Measurements from ENCODE around the gene TXNDC17. TPM values are rescaled to one million over a fixed set of nuclear protein-coding genes. Genes with fewer than 3 reads are reported as not detected.
"Not testable (repeated sequence)": the region's sequence is repeated elsewhere in the genome, so short reads cannot be mapped to it uniquely, and the experiment has no call there.

TXNDC17 gene
- total RNA-seq, 1 donor from 2014 or later = 59.2 TPM

DNA sequence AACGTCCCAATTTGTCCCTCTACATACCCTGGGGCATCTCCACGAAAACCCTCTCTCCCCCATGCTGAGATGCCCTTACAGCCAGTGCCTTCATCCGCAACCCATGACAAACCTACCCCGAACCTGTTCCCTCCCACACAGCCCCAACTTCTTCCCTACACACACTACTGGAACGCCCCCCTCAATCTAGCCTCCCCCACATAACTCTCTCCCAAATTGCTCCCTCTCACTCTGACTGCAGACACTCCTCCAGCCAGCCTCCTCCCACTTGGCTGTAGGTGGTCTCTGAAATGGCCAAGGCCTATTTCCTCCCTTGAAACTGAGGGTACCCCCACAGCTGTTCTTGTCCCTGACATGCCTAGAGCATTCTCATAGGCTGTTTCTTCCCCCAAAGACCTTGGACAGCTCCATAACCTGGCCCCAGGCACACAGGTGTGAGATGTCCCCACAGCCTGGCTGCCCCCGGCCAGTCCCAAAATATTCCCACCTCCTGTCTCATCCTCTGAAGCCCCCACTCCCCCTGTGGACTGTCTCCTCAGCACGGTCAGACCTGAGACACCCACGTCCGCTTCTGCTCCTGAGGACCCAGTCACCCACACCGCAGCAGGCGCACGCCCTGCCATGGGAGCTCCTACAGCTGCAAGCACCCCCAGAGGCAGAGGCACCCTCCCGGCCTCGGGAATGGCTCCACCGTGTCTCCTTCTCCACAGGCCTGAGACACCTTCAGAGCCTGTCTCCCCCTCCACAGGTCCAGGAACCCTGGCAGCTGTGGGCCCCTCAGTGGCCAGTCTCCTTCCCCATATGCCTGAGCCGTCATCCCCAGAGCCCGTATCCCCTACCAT, 4.0 kb upstream of the TXNDC17 start:
- no peak for DNase-seq (ENCODE audit: low spot score)
- no peak for ATAC-seq

DNA sequence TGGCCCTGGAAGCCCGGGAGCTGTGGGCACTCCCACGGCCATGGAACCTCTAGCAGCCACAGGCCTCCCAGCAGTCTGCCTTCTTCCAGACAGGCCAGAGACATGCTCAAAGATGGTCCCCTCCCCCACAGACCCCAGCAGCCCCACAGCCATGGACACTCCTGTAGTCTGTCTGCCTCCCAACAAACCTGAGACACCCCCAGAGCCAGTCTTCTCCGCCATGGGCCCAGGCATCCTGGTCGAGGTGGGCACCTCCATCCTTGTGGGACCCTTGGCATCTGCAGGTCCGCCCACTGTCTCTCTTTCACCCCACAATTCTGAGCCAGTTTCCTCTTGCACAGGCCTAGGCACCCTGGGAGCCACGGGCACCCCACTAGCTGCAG, 3.4 kb upstream of the TXNDC17 start:
- ATAC-seq = no peak
- no peak for DNase-seq (ENCODE audit: low spot score)

- ATAC-seq (no peak), DNase-seq (ENCODE audit: low spot score) (no peak)
These were observed 2.6 kb upstream of the TXNDC17 start for GRCh38 chr17:6638046-6638908.

- no peak for DNase-seq (ENCODE audit: low spot score)
These were observed 1.8 kb upstream of the TXNDC17 start for GRCh38 chr17:6639014-6639585.

GRCh38 chr17:6639586-6640535, 999 bp upstream of the TXNDC17 start:
- peak; percentile 52 for DNase-seq (ENCODE audit: low spot score)
- peak; percentile 43 for ATAC-seq

More at GRCh38 chr17:6639014-6639585, 1.8 kb upstream of the TXNDC17 start:
- no peak for ATAC-seq

GRCh38 chr17:6641247-6641863, 495 bp downstream of the TXNDC17 start:
- ATAC-seq = peak; percentile 63

GRCh38 chr17:6642592-6642991, 1.7 kb downstream of the TXNDC17 start:
- ATAC-seq = no peak
- no peak for DNase-seq (ENCODE audit: low spot score)

More at GRCh38 chr17:6641247-6641863, 495 bp downstream of the TXNDC17 start:
- no peak for DNase-seq (ENCODE audit: low spot score)

DNA sequence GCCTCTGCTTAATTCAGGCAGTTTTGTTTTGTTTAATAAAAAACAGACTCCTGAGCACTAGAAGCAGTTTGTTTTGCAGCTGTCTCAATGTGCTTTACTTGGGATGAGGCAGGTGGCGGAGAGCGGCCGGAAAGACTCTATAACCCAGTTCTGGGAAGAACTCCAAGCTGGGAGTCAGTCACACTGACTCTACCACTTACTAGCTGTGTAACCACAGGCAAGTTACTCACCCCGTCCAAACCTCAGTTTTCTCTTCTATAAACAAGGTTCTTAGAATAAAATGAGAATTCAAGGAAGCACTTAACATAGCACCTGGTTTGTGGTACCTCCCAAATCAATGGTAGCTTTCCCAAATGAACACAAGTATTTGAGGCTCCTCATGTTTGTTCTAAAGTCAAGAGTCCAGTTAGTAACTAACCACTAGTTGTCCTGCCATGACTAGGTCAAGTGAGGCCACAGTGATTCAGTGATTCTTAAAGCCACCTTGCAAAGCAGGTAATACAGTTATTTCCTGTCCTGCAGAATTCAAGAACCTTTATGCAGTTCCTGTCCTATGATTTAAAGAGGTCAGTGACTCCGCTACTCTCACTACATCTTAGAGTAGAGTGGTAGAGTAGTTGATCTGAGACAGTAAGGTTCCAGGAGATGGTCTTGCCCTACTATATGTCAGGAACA, 2.7 kb downstream of the TXNDC17 start:
- no peak for DNase-seq (ENCODE audit: low spot score)

DNA sequence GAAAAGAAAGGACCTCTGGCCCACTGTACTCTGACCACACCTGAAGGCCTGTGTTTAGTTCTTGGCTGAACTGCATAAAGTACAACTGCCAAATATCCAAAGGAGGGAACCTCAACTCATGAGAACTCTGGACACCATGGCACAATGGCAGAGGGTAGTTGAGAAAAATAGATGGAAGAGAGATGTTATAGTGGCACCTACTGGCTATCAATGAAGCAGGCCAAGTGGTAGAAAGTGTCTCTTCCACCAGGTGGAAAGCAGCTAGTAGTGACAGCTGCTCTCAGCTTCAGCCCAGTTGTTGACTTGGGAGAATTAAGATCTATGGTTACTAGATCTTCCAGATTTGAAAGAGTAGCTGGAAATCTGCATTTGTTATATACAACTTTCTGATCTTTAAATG, 7.3 kb downstream of the TXNDC17 start:
- ATAC-seq = peak; percentile 6
- DNase-seq (ENCODE audit: low spot score) = no peak

More for the DNA sequence above, 2.7 kb downstream of the TXNDC17 start:
- ATAC-seq = no peak

DNA sequence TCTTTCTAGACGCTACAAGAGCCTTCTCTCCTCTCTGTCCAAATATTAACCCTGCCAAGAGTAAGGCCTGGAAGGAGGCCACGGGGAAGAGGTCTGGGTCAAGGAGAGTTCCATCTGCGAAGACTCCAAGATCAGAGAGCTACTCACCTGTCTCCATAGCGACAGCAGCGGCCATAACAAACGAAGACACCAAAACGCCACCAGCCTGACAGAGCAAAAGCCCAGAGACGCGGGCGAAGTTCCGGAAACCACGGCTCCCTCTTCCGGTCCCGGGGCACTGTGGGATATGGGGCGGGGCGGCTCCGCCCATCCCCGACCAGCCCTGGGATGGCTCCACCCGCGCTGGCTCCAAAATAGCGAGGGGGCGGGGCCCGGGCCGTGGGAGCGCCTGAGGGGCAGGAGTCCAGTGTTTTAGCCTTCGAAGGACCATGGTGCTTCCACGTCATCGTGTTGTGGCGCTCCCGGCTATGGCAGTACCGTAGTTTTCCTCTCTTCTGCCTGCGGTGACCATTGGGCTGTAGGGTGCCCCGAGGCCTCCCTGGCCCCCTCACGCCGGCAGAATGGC, 10.6 kb downstream of the TXNDC17 start, which contains the start of the genes C17orf100 and MED31:
C17orf100 (plus strand) TSS at position 409 of the 565 bp plus-strand sequence; CDS start at position 561, 152 bp downstream.
MED31 (minus strand) TSS at position 252 of the 565 bp plus-strand sequence; CDS start at position 175, 77 bp downstream.
- peak; percentile 94 for ATAC-seq

DNA sequence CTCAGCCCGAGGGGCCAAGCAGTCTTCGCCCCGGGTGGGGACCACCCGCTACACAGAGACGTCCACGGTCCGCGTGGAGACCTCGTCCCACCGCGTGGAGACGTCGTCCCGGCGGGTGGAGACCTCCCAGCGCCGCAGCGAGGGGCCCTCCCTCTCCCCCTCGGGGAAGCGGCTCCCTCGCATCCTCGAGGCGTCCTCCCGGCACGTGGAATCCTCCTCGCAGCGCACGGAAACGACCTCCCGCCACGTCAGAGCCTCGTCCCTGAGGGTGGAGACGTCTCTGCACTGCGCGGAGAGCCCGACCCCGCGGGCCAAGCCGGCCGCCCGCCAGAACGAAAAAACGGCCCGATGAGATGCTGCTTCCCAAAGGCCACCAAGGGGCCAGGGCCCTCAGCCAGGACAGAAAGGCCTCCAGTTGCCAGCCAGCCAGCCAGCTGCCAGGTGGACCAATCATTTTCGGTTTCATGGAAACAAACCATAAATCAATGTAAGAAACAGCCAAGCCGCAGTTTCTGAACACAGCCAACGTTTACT, 11.1 kb downstream of the TXNDC17 start:
- peak; percentile 69 for ATAC-seq
- DNase-seq (ENCODE audit: low spot score) = peak; percentile 86

More for the DNA sequence above, 10.6 kb downstream of the TXNDC17 start, which contains the start of the genes C17orf100 and MED31:
- DNase-seq (ENCODE audit: low spot score) = peak; percentile 99

DNA sequence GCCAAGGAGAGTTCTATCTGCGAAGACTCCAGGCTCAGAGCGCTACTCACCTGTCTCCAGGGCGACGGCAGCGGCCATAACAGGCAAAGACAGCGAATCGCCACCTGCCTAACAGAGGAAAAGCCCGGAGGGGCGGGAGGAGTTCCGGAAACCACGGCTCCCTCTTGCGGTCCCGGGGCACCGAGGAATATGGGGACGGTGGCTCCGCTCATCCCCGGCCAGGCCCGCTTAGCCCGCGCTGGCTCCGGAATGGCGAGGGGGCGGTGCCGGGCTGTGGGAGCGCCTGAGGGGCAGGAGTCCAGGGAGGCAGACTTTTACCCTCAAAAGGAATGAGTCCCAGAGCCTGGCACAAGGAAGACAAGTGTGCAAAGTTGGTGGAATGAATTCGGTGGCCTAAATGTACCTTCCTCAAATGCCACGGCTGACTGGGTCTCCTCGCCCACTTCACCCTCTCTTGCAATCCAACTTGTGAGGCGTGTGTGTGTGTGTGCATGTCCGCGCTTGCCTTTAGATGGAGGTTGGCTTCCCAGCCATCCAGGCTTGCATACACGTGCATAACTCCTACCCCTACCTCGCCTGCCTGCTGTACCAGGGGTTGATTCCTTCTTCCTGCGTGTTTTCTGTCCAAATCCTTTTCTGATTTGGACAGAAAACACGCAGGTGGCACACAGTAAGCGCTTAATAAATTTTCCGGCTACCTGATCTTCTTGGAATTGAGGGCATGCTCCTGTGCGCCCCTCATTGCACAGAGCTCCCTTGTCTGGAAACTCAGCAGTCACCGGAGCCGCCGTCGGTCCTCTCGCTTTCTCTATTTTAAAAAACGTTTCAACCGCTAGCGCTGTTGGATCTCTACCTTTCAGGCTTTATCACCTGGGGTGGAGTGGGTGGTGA, 14.2 kb downstream of the TXNDC17 start:
- DNase-seq (ENCODE audit: low spot score) (no peak), ATAC-seq (no peak)

GRCh38 chr17:6655732-6656361, 15.0 kb downstream of the TXNDC17 start:
- not testable (repeated sequence) for DNase-seq (ENCODE audit: low spot score)

GRCh38 chr17:6656797-6657632, 16.2 kb downstream of the TXNDC17 start:
- DNase-seq (ENCODE audit: low spot score); ATAC-seq: not testable (repeated sequence)

More at GRCh38 chr17:6655732-6656361, 15.0 kb downstream of the TXNDC17 start:
- not testable (repeated sequence) for ATAC-seq

DNA sequence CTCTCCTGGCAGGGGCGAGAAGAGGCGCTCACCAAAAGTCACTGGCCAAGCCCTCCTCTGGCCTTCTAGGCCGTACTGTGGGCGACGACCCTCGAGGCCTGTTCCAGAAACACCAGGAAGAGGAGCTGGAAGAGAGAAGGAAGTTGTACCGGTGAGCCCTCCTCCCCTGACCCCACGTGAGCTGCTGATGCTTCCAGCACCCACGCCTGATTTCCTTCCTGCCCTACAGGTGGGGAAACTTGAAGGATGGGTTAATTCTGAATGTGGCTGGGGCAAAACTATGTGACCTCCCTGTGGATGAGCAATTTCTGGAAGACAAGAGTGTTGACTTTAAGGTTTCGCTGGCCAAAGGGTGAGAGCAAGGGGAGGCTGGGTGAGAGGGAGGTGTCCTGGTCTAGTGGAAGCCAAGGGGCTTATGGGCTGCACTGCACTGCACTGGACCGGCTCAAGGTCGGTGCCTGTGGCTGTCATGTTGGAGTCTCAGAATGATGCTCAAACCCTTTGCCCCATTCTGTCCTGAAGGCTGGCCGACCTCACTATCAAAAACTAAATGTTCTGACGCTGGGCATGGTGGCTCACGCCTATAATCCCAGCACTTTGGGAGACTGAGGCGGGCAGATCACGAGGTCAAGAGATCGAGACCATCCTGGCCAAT, 16.9 kb downstream of the TXNDC17 start:
- ATAC-seq = no peak
- no peak for DNase-seq (ENCODE audit: low spot score)
